GM12872 (cell line): ENCODE results near the gene SLC34A1.

Experiments
- TF ChIP-seq, protein P1 (sequence below): IDR thresholded peaks from 3 replicates; pipeline ENCODE4 v1.5.1; 2011; ENCODE audit warnings: low read depth, mild to moderate bottlenecking, low read length, moderate library complexity; ENCODE audit not compliant: insufficient read depth

SLC34A1 gene

DNA sequence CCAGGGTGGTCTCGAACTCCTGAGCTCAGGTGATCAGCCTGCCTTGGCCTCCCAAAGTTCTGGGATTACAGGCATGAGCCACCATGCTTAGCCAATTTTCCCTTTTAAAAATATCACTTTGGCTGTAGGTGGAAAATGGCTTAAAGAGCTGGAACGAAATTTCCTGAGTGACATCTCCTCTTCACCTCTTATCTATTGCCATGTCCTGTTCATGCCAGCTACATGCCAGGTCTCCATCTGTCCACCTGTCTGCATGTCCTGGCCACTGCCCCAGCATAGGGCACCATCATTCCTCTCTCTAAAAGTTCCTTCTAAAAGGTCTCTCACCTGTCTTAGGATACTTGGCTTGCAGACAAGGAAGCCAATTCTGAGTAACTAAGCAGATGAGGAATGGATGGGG, 39.4 kb downstream of the SLC34A1 start:
- TF ChIP-seq, protein P1, sequence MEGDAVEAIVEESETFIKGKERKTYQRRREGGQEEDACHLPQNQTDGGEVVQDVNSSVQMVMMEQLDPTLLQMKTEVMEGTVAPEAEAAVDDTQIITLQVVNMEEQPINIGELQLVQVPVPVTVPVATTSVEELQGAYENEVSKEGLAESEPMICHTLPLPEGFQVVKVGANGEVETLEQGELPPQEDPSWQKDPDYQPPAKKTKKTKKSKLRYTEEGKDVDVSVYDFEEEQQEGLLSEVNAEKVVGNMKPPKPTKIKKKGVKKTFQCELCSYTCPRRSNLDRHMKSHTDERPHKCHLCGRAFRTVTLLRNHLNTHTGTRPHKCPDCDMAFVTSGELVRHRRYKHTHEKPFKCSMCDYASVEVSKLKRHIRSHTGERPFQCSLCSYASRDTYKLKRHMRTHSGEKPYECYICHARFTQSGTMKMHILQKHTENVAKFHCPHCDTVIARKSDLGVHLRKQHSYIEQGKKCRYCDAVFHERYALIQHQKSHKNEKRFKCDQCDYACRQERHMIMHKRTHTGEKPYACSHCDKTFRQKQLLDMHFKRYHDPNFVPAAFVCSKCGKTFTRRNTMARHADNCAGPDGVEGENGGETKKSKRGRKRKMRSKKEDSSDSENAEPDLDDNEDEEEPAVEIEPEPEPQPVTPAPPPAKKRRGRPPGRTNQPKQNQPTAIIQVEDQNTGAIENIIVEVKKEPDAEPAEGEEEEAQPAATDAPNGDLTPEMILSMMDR = no peak

DNA sequence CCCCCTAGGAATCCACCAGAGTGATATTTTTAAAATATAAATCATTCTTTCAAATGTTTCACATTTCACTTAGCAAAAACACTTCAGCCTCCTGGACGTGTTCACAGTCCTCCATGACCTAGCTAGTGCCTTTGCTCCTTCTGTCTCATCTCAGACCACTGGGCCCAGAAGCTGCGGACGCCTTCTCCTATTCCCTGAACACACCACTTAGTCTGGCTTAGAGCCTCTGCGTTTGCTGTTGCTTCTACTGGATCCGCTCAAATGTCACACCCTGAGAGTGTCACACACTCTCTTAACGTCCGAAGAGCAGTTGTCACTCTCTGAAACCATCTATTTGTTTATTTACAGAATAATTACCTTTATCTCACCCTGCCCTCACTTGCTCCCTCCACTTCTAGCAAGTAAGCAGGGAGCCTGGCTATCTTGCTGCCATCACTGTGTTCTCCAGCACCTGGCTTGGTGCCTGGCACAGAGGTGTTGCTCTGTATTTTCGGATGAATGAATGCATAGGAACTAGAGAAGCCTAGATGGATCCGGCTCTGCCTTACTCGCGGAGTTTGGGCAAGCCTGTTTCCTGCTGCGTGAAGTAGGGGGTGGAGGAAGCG, 41.1 kb downstream of the SLC34A1 start:
- TF ChIP-seq, protein P1 = no peak

DNA sequence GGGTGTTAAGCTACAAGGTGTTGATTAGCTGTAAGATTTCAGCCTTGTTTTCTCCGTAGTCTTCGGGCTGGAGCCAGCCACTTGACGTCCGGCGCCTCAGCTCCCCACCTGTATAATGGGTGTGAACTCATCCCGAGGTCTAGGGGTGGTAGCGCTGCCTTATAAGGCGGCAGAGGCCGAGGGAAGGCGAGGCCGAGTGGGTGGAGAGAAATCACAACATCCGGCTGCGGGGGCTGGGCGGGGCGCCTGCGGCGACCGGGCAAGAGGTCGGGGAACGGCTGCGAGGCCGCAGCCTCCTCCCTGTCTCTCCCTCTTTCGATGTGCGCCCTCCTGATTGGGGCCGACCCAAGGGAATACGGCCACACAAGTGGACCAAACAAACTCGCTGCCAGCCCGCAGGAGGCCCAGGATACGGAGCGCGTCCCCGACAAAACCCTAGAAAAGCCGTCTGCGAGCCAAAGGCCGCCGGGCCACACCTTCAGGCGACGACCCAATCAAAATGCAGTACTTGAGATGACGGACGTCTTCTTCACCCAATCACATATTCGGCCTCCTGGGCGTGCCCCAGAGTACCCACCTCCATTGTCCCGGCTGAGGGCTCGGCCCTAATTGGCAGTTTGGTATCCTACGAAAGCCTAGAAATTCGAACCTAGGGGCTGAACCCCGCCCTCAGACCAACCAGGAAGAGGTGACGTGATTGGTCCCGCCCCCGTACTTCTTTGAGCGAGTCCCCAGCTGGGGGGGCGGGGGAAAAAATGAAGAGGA, 41.7 kb downstream of the SLC34A1 start:
- TF ChIP-seq, protein P1 = no peak

DNA sequence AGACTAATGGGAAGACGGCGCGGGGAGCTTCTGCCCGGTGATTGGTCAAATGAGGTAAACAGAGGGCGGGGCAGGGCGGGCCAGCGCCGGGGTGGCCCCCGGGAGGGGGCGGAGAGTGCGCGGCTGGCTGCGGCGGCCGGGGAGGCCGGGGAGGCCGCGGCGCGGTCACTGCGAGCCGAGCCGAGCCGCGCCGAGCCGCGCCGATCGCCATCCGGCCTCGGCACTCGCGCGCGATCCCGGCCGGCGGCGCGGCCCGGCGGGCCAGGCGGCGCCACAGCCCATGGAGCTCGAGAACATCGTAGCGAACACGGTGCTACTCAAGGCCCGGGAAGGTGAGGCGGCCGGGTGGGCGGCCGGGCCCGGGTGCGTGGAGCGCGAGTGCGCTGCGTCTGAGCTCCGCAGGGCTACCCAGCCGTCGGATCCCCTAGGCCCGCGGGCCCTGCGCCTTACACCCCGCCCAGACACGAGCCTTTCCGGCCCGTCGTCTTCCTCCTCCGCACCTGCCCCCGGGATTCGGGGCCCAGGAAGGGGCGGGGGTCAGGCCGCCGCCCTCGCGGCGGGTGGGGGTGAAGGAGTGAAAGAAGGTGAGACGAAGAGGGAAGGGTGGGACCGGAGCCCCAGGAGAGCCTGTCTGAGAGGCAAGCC, 42.5 kb downstream of the SLC34A1 start, which contains the start of gene GRK6:
GRK6 (plus strand) TSS at position 111 of the 645 bp plus-strand sequence; CDS start at position 281, 170 bp downstream.
- TF ChIP-seq, protein P1 = no peak

- TF ChIP-seq, protein P1 = no peak
Measured at GRCh38 chr5:177427211-177427822, 43.1 kb downstream of the SLC34A1 start.

- TF ChIP-seq, protein P1 = no peak
Measured at GRCh38 chr5:177427919-177428573, 43.8 kb downstream of the SLC34A1 start.
